ENCODE results near the gene DNAL1.
A peak's percentile ranks its signal among the peaks of the same experiment; 100 is the strongest.
"Not testable (repeated sequence)": the region's sequence is repeated elsewhere in the genome, so short reads cannot be mapped to it uniquely, and the experiment has no call there.

DNAL1 gene, protein sequence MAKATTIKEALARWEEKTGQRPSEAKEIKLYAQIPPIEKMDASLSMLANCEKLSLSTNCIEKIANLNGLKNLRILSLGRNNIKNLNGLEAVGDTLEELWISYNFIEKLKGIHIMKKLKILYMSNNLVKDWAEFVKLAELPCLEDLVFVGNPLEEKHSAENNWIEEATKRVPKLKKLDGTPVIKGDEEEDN

DNA sequence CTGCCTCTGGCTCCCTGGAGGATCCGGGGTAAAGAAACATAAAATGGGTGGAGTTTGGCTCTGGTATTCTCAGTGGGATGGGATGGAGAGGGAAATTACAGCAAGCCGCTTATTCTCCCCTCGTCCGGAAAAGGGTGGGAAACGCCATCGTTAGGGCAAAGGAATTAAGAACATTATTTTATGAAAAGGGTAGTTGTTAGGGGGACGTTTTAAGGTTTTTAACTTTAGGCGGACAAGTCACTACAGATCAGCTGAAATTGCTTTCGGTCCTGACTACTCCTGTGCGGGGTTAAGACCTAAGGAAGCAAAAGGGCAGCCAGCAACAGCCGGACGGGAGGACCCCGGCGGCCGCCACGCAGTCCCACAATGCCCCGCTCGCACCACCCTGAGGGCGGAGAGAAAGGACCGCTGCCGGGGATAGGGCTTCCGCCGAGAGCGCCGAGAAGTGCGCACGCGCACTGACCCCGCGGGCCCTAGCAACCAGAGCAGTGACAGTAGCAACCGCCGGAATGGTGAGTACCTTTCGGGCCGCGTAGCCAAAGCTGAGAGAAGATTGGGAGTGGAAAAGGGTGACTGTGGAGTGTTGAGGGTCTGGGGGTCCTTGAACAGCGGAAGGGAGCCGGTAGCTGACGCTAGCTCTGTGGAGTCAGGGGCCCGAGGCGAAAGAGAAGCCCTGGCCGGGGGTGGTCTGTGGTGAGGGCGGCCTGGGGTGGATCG is at the start of gene DNAL1:
Gene DNAL1, plus strand, starts transcription at position 456 of the 717 bp plus-strand sequence. Its CDS starts 54 bp downstream, at position 510.
- DNase-seq (ENCODE audit: low read depth in 2 of 3, low spot score in 1 of 3) = peak; percentile 79 to 91 (median 84)

DNA sequence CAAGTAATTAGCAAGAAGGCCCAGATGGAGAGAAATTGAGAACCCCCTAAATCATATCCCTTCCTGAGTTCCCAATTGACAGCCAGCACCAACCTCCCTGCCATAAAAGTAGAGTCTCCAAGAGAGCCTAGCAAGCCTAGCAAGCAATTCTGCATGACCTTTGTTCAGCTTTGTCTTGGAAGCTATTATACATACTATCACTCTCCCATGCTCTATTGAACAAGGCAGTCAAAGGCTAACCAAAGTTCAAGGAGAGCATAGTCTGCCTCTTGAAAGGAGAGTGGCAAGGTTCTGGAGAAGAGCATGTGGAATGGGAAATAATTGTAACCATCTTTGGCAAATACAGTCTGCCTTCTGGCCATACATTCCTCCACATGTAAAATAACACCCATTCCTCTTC is 45.3 kb upstream of the DNAL1 start:
- no peak for DNase-seq (ENCODE audit: low read depth in 2 of 3, low spot score in 1 of 3)

DNA sequence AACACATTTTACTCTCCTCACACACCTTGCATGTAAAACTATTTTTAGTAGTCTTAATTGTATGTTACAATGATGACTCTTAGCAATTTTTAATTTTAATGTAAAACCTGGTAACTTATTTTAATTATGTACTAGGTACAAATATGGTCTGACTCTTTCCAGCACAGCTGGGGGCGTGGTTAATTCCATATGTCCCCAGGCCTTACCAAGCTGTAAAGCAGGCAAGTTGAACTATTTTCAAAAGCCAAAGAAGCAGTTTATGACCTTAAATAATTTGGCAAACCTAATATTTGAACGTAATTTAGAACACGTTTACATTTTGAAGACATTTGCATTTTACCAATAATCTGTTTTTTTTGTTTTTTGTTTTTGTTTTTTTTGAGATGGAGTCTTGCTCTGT is 41.8 kb upstream of the DNAL1 start:
- no peak for DNase-seq (ENCODE audit: low read depth in 2 of 3, low spot score in 1 of 3)

DNA sequence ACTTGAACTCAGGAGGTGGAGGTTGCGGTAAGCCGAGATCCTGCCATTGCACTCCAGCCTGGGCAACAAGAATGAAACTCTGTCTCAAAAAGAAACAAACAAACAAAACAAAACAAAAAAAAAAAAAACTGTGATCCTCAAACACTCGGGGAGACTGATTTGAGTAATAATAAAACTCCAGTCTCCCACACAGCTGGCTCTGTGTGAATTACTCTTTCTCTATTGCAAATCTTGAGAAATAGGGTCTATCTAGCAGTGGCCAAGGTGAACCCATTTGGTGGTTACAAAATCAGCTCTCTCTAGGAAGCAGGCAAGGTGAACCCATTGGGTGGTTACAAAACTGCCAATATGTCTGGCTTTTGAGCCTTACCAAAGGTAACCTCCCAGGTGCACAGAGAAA is 38.5 kb upstream of the DNAL1 start:
- no peak for DNase-seq (ENCODE audit: low read depth in 2 of 3, low spot score in 1 of 3)

DNA sequence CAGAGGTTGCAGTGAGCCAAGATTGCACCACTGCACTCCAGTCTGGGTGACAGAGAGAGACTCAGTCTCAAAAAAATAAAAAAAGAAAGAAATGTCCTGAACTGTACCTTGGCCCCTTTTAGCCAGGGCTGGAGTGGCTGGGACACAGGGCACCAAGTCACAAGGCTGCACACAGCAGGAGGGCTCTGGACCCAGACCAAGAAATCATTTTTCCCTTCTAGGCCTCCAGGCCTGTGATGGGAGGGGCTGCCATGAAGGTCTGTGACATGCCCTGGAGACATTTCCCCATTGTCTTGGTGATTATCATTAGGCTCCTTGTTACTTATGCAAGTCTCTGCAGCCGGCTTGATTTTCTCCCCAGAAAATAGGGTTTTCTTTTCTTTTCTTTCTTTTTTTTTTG is 37.5 kb upstream of the DNAL1 start:
- no peak for DNase-seq (ENCODE audit: low read depth in 2 of 3, low spot score in 1 of 3)

DNA sequence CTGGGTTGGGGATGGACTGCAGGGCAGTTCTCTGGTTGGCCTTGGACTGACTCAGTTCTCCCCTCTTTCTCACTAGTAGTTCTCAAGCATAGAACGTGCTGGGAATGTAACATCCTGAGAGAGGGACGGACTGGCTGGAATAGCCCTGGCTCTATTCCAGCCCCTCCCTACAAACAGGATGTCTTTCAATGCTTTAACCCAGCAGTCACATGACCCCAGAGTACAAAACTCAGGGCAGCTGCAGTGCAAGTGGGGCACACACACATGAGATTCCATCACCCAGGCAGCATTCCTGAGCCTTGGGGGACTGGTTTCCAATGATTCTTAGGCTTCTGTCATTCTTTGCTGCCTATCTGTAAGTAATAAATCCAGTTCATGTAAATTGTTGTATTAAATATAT is 34.1 kb upstream of the DNAL1 start:
- DNase-seq (ENCODE audit: low read depth in 2 of 3, low spot score in 1 of 3) = no peak

DNA sequence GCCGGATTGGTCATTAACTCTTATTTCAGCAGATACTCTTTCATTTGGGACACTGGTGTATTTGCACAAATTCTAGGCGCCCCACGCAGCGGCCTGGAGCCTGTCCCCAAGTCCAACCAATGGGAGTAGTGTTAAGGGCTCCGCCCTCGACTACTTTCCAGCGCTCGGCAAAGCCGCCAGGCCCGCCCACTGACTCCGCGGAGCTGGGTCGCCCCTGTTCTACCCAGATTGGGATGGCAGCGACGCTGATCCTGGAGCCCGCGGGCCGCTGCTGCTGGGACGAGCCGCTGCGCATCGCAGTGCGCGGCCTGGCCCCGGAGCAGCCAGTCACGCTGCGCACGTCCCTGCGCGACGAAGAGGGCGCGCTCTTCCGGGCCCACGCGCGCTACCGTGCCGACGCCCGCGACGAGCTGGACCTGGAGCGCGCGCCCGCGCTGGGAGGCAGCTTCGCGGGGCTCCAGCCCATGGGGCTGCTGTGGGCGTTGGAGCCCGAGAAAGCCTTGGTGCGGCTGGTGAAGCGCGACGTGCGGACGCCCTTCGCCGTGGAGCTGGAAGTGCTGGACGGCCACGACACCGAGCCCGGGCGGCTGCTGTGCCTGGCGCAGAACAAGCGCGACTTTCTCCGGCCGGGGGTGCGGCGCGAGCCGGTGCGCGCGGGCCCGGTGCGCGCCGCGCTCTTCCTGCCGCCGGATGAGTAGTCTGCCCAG is 32.3 kb upstream of the DNAL1 start, which contains the start of gene ACOT6:
Gene ACOT6, plus strand, starts transcription at position 179 of the 707 bp plus-strand sequence. Its CDS starts 55 bp downstream, at position 234.
- DNase-seq (ENCODE audit: low read depth in 2 of 3, low spot score in 1 of 3) = peak; percentile 50 to 63 (median 52)

DNA sequence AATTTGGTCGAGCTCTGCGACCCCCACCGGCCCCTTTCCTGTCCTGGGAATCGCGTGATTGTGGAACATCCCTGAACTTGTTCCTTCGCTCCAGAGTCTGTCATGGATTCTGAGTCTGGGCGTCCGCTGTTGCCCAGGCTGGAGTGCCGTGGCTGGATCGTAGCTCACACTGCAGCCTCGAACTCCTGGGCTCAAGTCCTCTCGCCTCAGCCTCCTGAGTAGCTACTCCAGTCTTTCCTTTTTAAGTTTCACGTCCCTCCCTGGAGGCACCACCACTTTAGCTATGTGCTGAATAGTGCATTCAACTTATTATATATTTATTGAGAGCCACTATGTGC is 31.8 kb upstream of the DNAL1 start:
- DNase-seq (ENCODE audit: low read depth in 2 of 3, low spot score in 1 of 3) = no peak

DNA sequence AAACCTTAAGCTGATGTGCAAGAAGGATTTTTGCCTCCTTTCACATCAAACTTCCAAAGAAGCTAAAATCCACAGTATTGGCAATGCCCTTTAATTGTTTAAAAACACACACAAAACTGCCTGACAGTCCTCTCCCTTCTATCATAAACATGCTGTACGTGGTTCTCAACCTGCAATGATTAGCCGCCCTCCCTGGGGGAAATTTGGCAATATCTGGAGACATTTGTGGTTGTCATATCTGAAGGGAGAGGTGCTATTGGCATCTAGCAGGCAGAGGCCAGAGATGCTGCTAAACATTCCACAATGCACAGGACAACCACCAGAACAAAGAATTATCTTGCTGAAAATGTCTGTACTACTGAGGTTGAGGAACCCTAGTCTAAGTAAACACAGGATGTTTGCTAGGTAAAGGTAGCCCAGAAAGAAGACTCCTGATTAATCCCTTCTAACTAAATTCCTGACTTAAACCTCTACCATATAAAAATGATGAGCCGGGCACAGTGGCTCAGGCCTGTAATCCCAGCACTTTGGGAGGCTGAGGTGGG is 31.3 kb upstream of the DNAL1 start:
- no peak for DNase-seq (ENCODE audit: low read depth in 2 of 3, low spot score in 1 of 3)

DNA sequence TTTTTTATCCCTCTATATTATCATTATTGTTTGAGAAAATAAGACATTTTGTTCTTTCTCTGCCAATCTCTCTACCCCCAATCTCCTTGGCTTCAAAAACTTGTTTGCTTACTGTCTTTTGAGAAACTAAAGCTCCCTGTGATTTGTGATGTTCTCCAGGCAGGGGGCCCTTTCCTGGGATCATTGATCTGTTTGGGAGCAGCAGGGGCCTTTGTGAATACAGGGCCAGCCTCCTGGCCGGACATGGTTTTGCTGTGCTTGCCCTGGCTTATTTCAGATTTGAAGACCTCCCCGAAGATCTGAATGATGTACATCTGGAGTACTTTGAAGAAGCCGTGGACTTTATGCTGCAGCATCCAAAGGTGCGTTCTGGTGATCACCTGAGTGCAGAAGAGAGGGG is 28.0 kb upstream of the DNAL1 start:
- no peak for DNase-seq (ENCODE audit: low read depth in 2 of 3, low spot score in 1 of 3)

DNA sequence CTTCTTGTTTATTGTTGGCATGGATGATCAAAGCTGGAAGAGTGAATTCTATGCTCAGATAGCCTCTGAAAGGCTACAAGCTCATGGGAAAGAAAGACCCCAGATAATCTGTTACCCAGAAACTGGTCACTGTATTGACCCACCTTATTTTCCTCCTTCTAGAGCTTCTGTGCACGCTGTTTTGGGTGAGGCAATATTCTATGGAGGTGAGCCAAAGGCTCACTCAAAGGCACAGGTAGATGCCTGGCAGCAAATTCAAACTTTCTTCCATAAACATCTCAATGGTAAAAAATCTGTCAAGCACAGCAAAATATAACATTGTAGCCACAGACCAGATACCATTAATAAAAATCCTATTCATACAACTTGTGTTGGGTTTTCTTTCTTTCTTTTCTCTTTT is 25.3 kb upstream of the DNAL1 start:
- DNase-seq (ENCODE audit: low read depth in 2 of 3, low spot score in 1 of 3) = no peak

DNA sequence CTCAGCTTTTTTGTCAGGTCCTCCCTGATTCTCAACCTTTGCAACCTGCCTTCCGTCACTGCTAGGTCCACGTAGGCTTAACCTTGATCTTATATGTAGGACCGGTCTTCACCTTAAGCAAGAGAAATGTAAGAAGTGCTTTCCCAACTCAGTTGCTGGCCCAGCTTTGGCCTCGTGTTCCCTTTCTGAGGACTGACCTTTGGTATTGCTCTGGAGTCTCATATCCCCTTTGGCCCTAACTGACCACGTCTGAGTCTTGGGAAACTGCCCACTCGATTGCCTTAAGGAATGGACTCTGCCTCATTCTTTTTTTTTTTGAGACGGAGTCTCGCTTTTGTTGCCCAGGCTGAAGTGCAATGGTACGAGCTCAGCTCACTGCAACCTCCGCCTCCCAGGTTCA is 24.5 kb upstream of the DNAL1 start:
- no peak for DNase-seq (ENCODE audit: low read depth in 2 of 3, low spot score in 1 of 3)

DNA sequence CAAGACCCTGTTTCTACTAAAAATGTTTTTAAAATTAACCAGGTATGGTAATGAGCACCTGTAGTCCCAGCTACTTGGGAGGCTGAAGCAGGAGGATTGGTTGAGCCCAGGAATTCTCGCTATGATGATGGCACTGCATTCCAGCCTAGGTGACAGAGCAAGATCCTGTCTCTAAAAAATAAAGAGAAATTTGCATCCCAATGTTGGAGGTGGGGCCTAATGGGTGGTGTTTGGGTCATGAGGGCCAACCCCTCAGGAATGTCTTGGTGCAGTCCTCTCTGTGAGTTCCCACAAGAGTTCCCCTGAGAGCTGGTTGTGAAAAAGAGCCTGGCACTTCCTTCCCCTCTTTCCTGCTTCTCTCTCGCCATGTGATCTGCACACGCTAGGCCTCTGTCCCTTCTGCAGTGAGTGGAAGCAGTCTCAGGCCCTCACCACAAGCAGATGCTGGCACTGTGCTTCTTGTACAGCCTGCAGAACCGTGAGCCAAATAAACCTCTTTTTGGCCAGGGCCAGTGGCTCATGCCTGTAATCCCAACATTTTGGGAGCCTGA is 21.2 kb upstream of the DNAL1 start:
- no peak for DNase-seq (ENCODE audit: low read depth in 2 of 3, low spot score in 1 of 3)

DNA sequence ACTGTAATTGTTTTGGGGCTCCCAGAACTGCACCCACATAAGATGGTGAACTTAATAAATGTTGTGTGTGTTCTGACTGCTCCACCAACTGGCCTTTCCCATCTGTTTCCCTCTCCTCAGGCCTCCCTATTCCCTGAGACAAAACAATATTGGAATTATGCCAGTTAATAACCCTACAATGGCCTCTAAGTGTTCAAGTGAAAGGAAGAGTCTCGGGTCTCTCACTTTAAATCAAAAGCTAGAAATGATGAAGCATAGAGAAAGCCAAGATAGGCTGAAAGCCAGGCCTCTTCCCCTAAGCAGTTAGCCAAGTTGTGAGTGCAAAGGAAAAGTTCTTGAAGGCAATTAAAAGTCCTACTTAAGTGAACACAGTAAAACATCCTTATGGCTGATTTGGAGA is 19.1 kb upstream of the DNAL1 start:
- no peak for DNase-seq (ENCODE audit: low read depth in 2 of 3, low spot score in 1 of 3)

DNA sequence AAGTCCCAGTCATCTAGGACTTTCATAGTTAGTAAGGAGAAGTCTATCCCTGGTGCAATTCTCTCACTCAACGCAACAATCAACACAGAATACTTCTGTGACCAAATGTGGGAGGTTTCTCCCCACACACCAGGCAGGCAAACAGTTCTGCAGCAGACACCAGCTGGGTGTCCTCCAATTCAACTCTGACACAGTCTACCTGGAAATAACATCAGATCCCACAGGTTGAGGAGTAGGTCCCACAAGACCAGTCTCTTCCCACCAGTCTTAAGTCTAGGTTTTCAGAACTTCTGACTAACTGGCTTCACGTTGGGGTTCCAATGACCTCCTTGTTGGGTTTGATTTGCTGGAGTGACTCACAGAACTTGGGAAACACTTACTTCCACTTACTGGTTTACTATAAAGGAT is 17.6 kb upstream of the DNAL1 start:
- DNase-seq (ENCODE audit: low read depth in 2 of 3, low spot score in 1 of 3) = no peak

DNA sequence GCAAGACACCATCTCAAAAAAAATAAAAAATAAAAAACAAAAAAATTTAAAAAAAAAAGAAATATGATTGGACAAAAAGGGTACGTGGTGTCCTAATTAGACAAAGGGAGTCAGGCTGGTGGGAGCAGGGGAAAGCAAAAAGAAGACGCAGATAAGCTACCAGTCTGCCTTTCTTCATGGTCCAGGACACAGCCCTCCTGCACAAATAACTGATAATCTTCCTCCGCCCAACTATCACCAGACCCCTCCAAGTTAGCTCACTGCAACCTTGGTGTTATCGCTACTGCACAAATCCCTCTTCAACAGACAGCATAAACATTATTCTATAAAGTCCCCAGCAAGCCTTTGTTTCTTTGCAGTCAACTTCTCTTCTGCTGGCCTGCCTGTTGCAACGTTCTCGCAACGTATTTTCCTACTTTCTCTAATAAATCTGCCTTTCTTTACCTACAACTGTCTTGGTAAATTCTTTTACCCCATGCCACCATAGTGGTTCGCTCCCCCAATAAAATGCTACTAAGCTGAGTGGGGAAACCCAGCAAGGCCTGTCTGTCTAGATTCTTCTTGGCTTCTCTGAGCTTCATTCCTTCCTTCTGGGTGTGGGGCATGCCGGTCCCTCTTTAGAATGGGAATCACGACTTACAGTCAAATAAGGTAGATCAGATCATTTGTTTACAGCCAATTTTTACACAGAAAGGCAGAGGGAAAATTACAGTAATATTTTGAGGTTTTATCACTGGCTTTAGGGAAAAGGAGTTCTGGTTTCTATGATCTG is 14.6 kb upstream of the DNAL1 start:
- no peak for DNase-seq (ENCODE audit: low read depth in 2 of 3, low spot score in 1 of 3)

DNA sequence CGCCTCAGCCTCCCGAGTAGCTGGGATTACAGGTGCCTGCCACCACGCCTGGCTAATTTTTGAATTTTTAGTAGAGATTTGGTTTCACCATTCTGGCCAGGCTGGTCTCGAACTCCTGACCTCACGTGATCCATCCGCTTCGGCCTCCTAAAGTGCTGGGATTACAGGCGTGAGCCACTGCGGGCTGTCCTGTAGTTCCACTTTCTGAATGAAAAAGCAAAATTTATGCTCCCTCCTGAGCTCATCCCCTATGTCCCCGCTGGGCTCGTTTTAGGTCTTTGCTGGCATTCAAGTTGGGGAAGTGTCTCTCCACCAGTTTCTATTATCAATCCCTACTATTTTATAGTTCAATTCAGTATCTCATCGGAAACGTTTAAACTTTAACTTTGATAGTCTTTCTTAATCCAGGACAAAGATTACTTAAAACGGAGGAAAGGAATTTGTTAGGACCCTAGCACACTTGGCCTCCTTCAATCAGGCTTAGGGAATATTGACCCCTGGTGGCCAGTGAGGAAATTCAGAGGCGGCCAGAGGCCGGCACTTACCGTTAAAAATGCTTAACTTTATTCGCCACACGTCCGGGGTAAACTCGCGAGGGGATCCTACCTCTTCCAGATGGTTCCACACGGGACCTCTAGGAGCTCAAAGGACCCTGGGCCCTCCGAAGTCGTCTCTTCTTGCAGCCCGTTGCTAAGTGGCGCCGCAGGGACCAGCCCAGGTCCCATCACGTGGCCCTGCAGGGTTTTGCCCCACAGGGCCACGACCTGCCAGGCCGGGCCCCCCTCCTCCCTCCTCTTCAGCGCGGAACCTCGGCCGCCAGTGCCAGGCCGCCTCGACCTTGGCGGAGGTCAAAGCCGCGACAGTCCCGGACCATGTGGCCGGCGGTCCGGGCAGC is 11.4 kb upstream of the DNAL1 start:
- peak; percentile 34 to 63 (median 40) for DNase-seq (ENCODE audit: low read depth in 2 of 3, low spot score in 1 of 3)

DNA sequence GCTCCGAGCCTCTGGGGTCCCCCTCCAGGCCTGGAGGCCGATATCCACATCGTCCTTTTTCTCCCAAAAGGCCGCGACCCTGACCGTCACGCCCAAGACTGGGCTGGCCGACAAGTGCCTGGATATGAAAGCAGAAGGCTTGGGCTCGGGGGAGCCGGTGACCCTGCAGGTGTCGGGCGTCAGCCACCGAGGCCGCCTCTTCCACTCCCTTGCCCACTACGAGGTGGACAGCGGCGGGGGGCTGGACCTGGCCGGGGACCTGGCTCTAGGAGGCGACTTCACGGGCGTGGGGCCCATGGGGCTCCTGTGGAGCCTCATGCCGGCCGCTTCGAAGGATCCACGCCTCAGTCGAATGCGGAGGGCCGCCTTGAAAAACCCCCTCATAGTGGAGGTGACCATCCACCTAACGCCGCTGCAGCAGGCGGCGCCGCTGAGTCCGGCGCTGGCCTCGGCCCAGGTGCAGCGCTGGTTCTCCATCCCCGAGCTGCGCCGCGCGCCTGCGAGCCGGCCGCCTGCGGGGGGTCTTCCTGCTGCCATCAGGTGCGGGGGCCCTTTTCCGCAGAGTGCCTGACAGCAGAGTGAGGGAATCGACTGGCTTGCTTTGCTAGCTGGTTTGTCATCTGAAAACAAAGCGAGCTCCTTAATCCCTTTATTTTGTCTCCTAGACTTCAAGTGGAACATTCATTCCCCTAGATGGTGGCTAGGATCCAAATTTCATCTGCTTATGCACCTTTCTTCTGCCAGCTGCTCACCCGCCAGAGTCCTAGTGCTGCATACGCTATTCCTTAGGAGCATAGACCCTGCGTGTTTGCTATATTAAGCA is 10.6 kb upstream of the DNAL1 start:
- DNase-seq (ENCODE audit: low read depth in 2 of 3, low spot score in 1 of 3) = no peak

DNA sequence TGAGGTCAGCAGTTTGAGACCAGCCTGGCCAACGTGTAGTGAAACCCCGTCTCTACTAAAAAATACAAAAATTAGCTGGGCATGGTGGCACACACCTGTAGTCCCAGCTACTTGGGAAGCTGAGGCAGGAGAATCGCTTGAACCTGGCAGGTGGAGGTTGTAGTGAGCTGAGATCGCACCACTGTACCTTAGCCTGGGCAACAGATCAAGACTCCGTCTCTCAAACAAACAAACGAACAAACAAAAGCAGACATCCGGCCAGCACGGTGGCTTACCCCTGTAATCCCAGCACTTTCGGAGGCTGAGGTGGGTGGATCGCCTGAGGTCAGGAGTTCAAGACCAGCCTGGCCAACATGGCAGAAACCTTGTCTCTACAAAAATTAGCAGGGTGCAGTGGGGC is 8.4 kb upstream of the DNAL1 start:
- DNase-seq (ENCODE audit: low read depth in 2 of 3, low spot score in 1 of 3) = not testable (repeated sequence)
